ENCODE data around the gene SH3GL3.

Gene SH3GL3

DNA sequence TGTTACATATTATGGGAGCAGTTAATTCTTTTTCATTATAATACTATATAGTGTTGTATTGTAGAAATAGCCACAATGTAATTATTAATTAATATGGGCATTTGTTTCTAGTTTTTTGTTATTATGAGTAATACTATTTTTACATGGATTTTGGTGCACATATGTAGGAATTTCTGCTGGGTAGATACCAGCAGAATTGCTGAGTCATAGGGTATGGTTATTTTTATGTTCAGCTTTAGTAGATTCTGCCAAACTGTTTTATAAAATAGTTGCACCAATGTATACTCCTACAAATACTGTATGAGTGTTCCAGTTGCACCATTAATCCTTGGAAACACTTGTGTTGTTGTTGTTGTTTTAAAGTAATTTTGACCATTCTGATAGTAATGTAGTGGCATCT lies 91.5 kb downstream of the SH3GL3 start:
- no peak overlapping the region for H3K4me3 ChIP-seq (ENCODE audit: low read depth, low read length)
- TF ChIP-seq, protein P1, sequence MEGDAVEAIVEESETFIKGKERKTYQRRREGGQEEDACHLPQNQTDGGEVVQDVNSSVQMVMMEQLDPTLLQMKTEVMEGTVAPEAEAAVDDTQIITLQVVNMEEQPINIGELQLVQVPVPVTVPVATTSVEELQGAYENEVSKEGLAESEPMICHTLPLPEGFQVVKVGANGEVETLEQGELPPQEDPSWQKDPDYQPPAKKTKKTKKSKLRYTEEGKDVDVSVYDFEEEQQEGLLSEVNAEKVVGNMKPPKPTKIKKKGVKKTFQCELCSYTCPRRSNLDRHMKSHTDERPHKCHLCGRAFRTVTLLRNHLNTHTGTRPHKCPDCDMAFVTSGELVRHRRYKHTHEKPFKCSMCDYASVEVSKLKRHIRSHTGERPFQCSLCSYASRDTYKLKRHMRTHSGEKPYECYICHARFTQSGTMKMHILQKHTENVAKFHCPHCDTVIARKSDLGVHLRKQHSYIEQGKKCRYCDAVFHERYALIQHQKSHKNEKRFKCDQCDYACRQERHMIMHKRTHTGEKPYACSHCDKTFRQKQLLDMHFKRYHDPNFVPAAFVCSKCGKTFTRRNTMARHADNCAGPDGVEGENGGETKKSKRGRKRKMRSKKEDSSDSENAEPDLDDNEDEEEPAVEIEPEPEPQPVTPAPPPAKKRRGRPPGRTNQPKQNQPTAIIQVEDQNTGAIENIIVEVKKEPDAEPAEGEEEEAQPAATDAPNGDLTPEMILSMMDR (IDR thresholded peaks at IDR 0.05; ENCODE audit: control insufficient read depth, extremely low read depth, insufficient read depth): no peak
- DNase-seq (ENCODE audit: low read depth): no peak

DNA sequence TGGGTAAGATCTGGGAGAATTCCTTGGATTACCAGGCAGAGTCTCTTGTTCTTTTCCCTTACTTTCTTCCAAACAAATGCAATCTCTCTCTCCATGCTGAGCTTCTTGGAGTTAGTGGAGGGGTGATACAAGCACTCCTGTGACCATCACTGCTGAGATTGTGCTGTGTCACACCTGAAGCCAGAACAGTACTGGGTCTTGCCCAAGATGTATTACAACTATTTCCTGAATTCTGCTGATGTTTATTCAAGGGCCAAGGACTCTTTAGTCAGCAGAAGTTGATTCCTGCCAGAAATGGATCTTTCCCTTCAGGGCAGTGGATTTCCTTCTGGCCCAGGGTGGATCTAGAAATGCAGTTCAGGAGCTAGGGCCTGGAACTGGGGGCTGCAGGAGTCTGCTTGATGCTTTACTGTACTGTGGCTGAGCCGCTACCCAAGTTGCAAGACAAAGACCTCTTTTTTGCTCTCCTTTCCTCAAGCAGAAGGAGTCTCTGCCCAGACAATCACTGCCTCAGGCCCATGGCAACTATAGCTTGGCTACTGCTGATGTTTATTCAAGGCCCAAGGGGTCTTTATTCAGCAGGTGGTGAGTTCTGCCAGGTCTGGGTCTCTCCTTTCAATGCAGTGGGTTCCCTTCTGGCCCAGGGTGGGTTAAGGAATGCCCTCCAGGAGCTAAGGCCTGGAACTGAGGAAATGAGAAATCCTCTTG lies 98.8 kb downstream of the SH3GL3 start:
- no peak for DNase-seq (ENCODE audit: low read depth)
- H3K4me3 ChIP-seq (ENCODE audit: low read depth, low read length): no peak overlapping the region
- TF ChIP-seq, protein P1 (IDR thresholded peaks at IDR 0.05; ENCODE audit: control insufficient read depth, extremely low read depth, insufficient read depth): no peak

DNA sequence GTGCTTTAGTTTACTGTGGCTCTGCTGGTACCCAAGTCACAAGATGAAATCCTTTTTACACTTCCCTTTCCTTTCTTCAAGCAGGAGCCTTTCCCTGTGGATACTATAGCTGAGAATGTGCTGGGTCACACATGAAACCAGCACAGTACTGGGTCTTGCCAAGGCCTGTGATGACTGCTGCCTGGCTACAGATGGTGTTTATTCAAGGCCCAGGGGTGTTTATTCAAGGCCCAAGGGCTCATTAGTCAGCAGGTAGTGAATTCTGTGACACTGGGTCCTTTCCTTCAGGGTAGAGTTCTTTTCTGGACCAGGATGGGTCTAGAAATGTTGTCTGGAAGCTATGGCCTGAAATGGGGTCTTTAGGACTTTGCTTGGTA lies 99.4 kb downstream of the SH3GL3 start:
- peak; percentile 6 for DNase-seq (ENCODE audit: low read depth)
- no peak overlapping the region for H3K4me3 ChIP-seq (ENCODE audit: low read depth, low read length)
- TF ChIP-seq, protein P1 (IDR thresholded peaks at IDR 0.05; ENCODE audit: control insufficient read depth, extremely low read depth, insufficient read depth): no peak

DNA sequence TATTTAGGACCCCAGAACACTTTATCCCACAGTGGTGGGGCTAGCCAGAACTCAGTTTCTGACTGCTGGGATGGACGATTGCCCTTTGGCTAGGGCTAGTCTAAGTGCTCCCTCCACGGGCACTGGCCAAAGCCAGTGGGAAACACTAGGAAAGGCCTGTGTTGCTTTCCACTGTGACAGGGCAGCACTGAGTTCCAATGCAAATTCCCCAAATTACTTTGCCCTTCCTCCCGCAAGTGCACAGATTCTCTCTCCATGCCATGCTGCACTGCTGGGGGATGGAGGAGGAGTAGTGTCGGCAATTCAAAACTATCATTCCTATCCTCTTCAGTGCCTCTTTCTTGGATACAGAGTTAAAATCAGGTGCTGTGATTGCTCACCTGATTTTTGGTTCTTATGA lies 100.0 kb downstream of the SH3GL3 start:
- H3K4me3 ChIP-seq (ENCODE audit: low read depth, low read length): no peak overlapping the region
- TF ChIP-seq, protein P1 (IDR thresholded peaks at IDR 0.05; ENCODE audit: control insufficient read depth, extremely low read depth, insufficient read depth): no peak
- DNase-seq (ENCODE audit: low read depth): no peak

DNA sequence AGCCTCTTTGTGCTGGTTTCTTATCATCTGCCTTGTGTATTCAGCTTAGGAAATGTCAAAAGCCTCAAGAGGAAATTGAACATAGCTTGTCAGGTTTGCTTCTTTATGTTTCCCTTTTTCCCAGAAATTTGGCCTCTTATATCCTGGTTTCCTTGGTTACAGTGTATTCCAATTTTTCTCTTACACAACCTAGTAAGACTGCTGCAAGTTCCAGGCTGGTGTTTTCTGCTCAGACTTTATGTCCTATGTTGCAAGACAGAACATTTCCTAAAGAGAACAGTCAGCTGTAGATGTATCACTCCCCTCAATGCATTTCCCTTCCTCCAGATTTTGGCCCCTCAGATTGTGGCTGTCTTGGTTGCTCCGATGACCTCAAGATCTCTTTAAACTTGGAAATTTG lies 102.5 kb downstream of the SH3GL3 start:
- TF ChIP-seq, protein P1 (IDR thresholded peaks at IDR 0.05; ENCODE audit: control insufficient read depth, extremely low read depth, insufficient read depth): no peak
- no peak for DNase-seq (ENCODE audit: low read depth)
- H3K4me3 ChIP-seq (ENCODE audit: low read depth, low read length): no peak overlapping the region

DNA sequence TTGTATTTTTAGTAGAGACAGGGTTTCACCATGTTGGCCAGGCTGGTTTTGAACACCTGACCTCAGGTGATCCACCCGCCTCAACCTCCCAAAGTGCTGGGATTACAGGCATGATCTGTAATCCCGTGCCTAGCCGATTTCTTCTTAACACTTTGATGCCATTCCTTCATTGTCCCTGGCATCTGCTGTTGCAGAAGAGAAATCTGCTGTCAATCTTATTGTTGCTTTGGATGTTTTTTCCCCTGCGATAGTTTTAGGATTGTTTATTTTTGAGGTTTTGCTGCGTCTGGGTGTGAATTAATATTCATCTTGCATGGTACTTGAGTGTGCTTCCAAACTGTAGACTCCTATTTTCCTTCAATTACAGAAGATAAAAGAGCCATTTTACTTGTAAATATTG lies 107.4 kb downstream of the SH3GL3 start:
- H3K4me3 ChIP-seq (ENCODE audit: low read depth, low read length): no peak overlapping the region
- TF ChIP-seq, protein P1 (IDR thresholded peaks at IDR 0.05; ENCODE audit: control insufficient read depth, extremely low read depth, insufficient read depth): no peak
- no peak for DNase-seq (ENCODE audit: low read depth)

DNA sequence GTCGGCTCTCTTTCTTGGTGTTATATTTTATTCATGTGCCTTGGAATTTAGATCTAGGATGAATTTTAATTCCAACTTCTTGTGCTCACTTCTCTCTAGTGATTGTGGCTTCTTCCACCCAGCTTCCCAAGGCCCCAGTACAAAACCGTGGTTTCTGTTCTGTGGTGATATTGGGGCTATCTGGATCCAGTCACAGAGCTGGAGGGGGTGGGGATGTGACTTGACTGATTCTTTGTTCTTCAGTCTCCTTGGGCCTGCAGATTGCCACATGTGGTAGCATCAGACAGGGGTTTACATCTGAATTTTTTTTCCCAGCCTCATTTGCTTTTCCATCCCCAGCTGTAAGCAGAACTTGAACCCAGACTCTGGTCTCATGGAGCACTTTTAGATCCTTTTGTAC lies 108.2 kb downstream of the SH3GL3 start:
- no peak overlapping the region for H3K4me3 ChIP-seq (ENCODE audit: low read depth, low read length)
- DNase-seq (ENCODE audit: low read depth): no peak
- TF ChIP-seq, protein P1 (IDR thresholded peaks at IDR 0.05; ENCODE audit: control insufficient read depth, extremely low read depth, insufficient read depth): no peak
